ENCODE data around the gene AKAP6. TPM values are rescaled to one million over a fixed set of nuclear protein-coding genes. Genes with fewer than 3 reads are reported as not detected.

The AKAP6 gene
- total RNA-seq, 1 experiment from 2014 or later: 2.3 TPM

- ChIA-PET CTCF (no interaction called here), POLR2A (no interaction called here)
- peaks cover 6% of the 10 kb centered on the region for H3K4me1 Mint-ChIP-seq (ENCODE audit: insufficient read depth, unreplicated experiment)
- no peak overlapping the region for H3K27ac Mint-ChIP-seq (ENCODE audit: low read depth, unreplicated experiment)
- TF ChIP-seq CTCF (IDR thresholded peaks at IDR 0.05; ENCODE audit: unreplicated experiment): no peak
- H3K9me3 Mint-ChIP-seq (ENCODE audit: unreplicated experiment): no peaks in the 10 kb centered on the region
- intact Hi-C loops (cut with micrococcal nuclease): no loop called here
- H3K36me3 Mint-ChIP-seq (ENCODE audit: insufficient read depth, unreplicated experiment): no peaks in the 10 kb centered on the region
- no peaks in the 10 kb centered on the region for H3K27me3 Mint-ChIP-seq (ENCODE audit: insufficient read depth, unreplicated experiment)
- no peak for DNase-seq (ENCODE audit: unreplicated experiment)
- H3K4me3 Mint-ChIP-seq (ENCODE audit: unreplicated experiment): no peak overlapping the region
- BruUV-seq (replicated peaks): no TSS peak
Measured at GRCh38 chr14:32728526-32728925, 399.4 kb downstream of the AKAP6 start.

GRCh38 chr14:32728976-32729375, 399.9 kb downstream of the AKAP6 start:
- Mint-ChIP-seq H3K27me3 (ENCODE audit: insufficient read depth, unreplicated experiment) (no peaks in the 10 kb centered on the region), H3K36me3 (ENCODE audit: insufficient read depth, unreplicated experiment) (no peaks in the 10 kb centered on the region), H3K9me3 (ENCODE audit: unreplicated experiment) (no peaks in the 10 kb centered on the region), H3K4me3 (ENCODE audit: unreplicated experiment) (no peak overlapping the region), H3K27ac (ENCODE audit: low read depth, unreplicated experiment) (no peak overlapping the region), H3K4me1 (ENCODE audit: insufficient read depth, unreplicated experiment) (peaks cover 6% of the 10 kb centered on the region)
- intact Hi-C loops (cut with micrococcal nuclease): no loop called here
- CTCF ChIA-PET: no interaction called here
- no peak for TF ChIP-seq CTCF (IDR thresholded peaks at IDR 0.05; ENCODE audit: unreplicated experiment)
- DNase-seq (ENCODE audit: unreplicated experiment): no peak
- BruUV-seq (replicated peaks): no TSS peak
- POLR2A ChIA-PET: no interaction called here

GRCh38 chr14:32731249-32731648, 402.2 kb downstream of the AKAP6 start:
- BruUV-seq (replicated peaks): no TSS peak
- no peaks in the 10 kb centered on the region for H3K27me3 Mint-ChIP-seq (ENCODE audit: insufficient read depth, unreplicated experiment)
- DNase-seq (ENCODE audit: unreplicated experiment): no peak
- no peak overlapping the region for H3K4me3 Mint-ChIP-seq (ENCODE audit: unreplicated experiment)
- ChIA-PET POLR2A (no interaction called here), CTCF (no interaction called here)
- H3K27ac Mint-ChIP-seq (ENCODE audit: low read depth, unreplicated experiment): no peak overlapping the region
- no peaks in the 10 kb centered on the region for H3K36me3 Mint-ChIP-seq (ENCODE audit: insufficient read depth, unreplicated experiment)
- H3K4me1 Mint-ChIP-seq (ENCODE audit: insufficient read depth, unreplicated experiment): no peaks in the 10 kb centered on the region
- TF ChIP-seq CTCF (IDR thresholded peaks at IDR 0.05; ENCODE audit: unreplicated experiment): no peak
- intact Hi-C loops (cut with micrococcal nuclease): no loop called here
- no peaks in the 10 kb centered on the region for H3K9me3 Mint-ChIP-seq (ENCODE audit: unreplicated experiment)

GRCh38 chr14:32733015-32733414, 403.9 kb downstream of the AKAP6 start:
- POLR2A ChIA-PET: interaction anchor here (1.0 kb wide), 1 partner anchor 12 kb away, joined by 3 read pairs; no protein-coding TSS in a partner anchor
- Mint-ChIP-seq H3K9me3 (ENCODE audit: unreplicated experiment) (no peaks in the 10 kb centered on the region), H3K4me1 (ENCODE audit: insufficient read depth, unreplicated experiment) (no peaks in the 10 kb centered on the region), H3K27ac (ENCODE audit: low read depth, unreplicated experiment) (no peak overlapping the region), H3K4me3 (ENCODE audit: unreplicated experiment) (no peak overlapping the region), H3K27me3 (ENCODE audit: insufficient read depth, unreplicated experiment) (no peaks in the 10 kb centered on the region), H3K36me3 (ENCODE audit: insufficient read depth, unreplicated experiment) (no peaks in the 10 kb centered on the region)
- DNase-seq (ENCODE audit: unreplicated experiment): no peak
- BruUV-seq (replicated peaks): no TSS peak
- CTCF ChIA-PET: interaction anchor here (0.7 to 1.0 kb wide), 2 partner anchors 21 to 23 kb away, joined by 3 read pairs; no protein-coding TSS in a partner anchor
- no peak for TF ChIP-seq CTCF (IDR thresholded peaks at IDR 0.05; ENCODE audit: unreplicated experiment)
- intact Hi-C loops (cut with micrococcal nuclease): no loop called here
